Measurements from ENCODE around the gene SLC35G3.

- TF ChIP-seq, protein P1, sequence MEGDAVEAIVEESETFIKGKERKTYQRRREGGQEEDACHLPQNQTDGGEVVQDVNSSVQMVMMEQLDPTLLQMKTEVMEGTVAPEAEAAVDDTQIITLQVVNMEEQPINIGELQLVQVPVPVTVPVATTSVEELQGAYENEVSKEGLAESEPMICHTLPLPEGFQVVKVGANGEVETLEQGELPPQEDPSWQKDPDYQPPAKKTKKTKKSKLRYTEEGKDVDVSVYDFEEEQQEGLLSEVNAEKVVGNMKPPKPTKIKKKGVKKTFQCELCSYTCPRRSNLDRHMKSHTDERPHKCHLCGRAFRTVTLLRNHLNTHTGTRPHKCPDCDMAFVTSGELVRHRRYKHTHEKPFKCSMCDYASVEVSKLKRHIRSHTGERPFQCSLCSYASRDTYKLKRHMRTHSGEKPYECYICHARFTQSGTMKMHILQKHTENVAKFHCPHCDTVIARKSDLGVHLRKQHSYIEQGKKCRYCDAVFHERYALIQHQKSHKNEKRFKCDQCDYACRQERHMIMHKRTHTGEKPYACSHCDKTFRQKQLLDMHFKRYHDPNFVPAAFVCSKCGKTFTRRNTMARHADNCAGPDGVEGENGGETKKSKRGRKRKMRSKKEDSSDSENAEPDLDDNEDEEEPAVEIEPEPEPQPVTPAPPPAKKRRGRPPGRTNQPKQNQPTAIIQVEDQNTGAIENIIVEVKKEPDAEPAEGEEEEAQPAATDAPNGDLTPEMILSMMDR (IDR thresholded peaks at IDR 0.05) = no peak
- no peak for TF ChIP-seq EZH2phosphoT487 (IDR thresholded peaks at IDR 0.05; ENCODE audit: borderline replicate concordance, low read depth)
- no peak for TF ChIP-seq POLR2AphosphoS5 (IDR thresholded peaks at IDR 0.05; ENCODE audit: low read depth, low read length)
- no peak for TF ChIP-seq REST (IDR thresholded peaks at IDR 0.05; ENCODE audit: low read depth, low read length)
- TF ChIP-seq RXRA (IDR thresholded peaks at IDR 0.05; ENCODE audit: borderline replicate concordance, low read depth) = no peak
- no peak for TF ChIP-seq YY1 (IDR thresholded peaks at IDR 0.05; ENCODE audit: low read depth)
Measured at GRCh38 chr17:35171834-35172233, 22.4 kb downstream of the SLC35G3 start.
